DND-41 (cell line): Measurements from ENCODE around the gene F10.

Experiments
- ATAC-seq: fragments of 200-7000 bp; cut with Tn5 transposase; 3 replicates; pipeline ENCODE4 v1.9.1; 2021; ENCODE audit warnings: low read depth; ENCODE audit not compliant: insufficient read depth
- DNase-seq: peaks from one replicate; pipeline ENCODE4 v3.0.0-alpha.2; 2020
- H2AFZ ChIP-seq: 2 replicates; pipeline ENCODE4 v1.6.0; 2012; ENCODE audit warnings: low read depth, low read length
- H3K27ac ChIP-seq: 2 replicates; pipeline ENCODE4 v1.5.1; 2012; ENCODE audit warnings: low read length, inconsistent platforms
- H3K27me3 ChIP-seq: fragments of 200-600 bp; sonication (generic); 2 replicates; pipeline ENCODE4 v1.6.0; 2012; ENCODE audit warnings: low read length, mild to moderate bottlenecking, inconsistent platforms; ENCODE audit not compliant: insufficient read depth, poor library complexity
- H3K36me3 ChIP-seq: 2 replicates; pipeline ENCODE4 v1.5.1; 2012; ENCODE audit warnings: low read length, inconsistent platforms; ENCODE audit not compliant: insufficient read depth
- H3K4me1 ChIP-seq: 2 replicates; pipeline ENCODE4 v1.5.1; 2012; ENCODE audit warnings: mild to moderate bottlenecking, low read length; ENCODE audit not compliant: insufficient read depth
- H3K4me2 ChIP-seq: 2 replicates; pipeline ENCODE4 v1.6.0; 2012; ENCODE audit warnings: mild to moderate bottlenecking, moderate library complexity, low read length, inconsistent platforms; ENCODE audit not compliant: insufficient read depth
- H3K4me3 ChIP-seq, 2 experiments: fragments of 200-600 bp in 1 of 2; shearing (Covaris generic) in 1 of 2; 2 replicates each; pipeline ENCODE4 v1.5.1; 2012 to 2016; ENCODE audit warnings: inconsistent platforms in 2 of 2, low read length in 2 of 2, mild to moderate bottlenecking in 2 of 2, low read depth in 1 of 2, moderate library complexity in 1 of 2
- H3K79me2 ChIP-seq: 2 replicates; pipeline ENCODE4 v1.6.0; 2012; ENCODE audit warnings: low read length, inconsistent platforms; ENCODE audit not compliant: insufficient read depth
- H3K9ac ChIP-seq: 2 replicates; pipeline ENCODE4 v1.6.0; 2012; ENCODE audit warnings: low read depth, mild to moderate bottlenecking, inconsistent platforms, low read length, moderate library complexity
- H3K9me3 ChIP-seq: 2 replicates; pipeline ENCODE4 v1.5.1; 2012; ENCODE audit warnings: low read length, moderate library complexity, mild to moderate bottlenecking, inconsistent platforms; ENCODE audit not compliant: insufficient read depth, severe bottlenecking
- H4K20me1 ChIP-seq: 2 replicates; pipeline ENCODE4 v1.6.0; 2012; ENCODE audit warnings: low read length; ENCODE audit not compliant: insufficient read depth
- CTCF ChIP-seq: IDR thresholded peaks from 2 replicates; pipeline ENCODE4 v1.5.1; 2012; ENCODE audit warnings: borderline replicate concordance, low read length, moderate library complexity, mild to moderate bottlenecking; ENCODE audit not compliant: poor library complexity, severe bottlenecking; ENCODE audit errors: extremely low read depth
- EZH2 ChIP-seq: IDR thresholded peaks from 3 replicates; pipeline ENCODE4 v1.6.1; 2012; ENCODE audit warnings: borderline replicate concordance, low read depth, mild to moderate bottlenecking, moderate library complexity, low read length, inconsistent platforms; ENCODE audit not compliant: severe bottlenecking

The F10 gene

DNA sequence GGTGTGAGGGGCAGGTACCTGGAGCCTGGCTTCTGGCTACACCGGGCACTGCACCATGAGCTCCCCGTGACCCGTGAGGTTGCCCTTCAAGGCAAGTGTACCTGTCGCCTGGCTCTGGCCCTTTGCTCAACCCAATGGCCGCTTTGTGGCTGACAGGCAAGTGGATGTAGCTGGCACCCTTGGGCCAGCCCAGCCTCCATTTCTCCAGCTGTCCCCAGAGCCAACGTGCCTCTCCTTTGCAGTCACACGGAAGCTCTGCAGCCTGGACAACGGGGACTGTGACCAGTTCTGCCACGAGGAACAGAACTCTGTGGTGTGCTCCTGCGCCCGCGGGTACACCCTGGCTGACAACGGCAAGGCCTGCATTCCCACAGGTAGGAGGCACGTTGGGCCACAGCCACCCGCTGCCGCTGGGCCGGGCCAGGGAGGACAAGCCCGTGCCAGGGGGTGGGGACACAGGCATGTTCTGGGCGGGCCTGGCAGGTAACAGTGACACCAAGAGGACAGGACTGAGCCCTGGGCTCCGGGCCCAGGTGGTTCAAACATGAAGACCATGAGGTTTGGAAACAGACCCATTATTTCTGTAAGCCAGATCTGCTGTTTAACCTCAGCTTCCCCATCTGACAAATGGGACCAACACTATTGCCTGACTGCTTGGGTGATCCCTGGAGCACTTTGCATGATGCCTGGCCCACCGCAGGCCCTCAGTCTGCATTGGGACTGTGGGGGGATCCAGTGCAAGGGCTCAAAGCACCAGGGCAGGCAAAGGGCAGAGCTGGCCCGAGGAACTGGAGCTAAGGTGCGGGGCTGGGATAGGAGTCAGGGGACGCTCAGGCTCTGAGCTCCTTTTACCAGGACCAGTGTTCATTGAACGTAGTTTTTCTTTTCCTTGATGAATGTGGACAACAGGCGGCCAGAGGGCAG, 18.3 kb downstream of the F10 start:
- Histone ChIP-seq H3K4me3 (no peak overlapping the region), H4K20me1 (no peaks in the 10 kb centered on the region), H3K4me2 (no peak overlapping the region), H3K27ac (no peak overlapping the region), H3K27me3 (peaks cover 7% of the 10 kb centered on the region), H3K9ac (no peak overlapping the region), H3K9me3 (no peaks in the 10 kb centered on the region), H3K79me2 (no peaks in the 10 kb centered on the region), H3K36me3 (no peaks in the 10 kb centered on the region), H2AFZ (no peak overlapping the region), H3K4me1 (no peaks in the 10 kb centered on the region)
- no peak for ATAC-seq
- no peak for TF ChIP-seq EZH2
- no peak for TF ChIP-seq CTCF
- DNase-seq = no peak

- TF ChIP-seq EZH2 (no peak), CTCF (no peak)
- Histone ChIP-seq H3K27ac (no peak overlapping the region), H3K36me3 (no peaks in the 10 kb centered on the region), H3K27me3 (peaks cover 7% of the 10 kb centered on the region), H3K4me1 (no peaks in the 10 kb centered on the region), H4K20me1 (no peaks in the 10 kb centered on the region), H3K79me2 (no peaks in the 10 kb centered on the region), H3K4me3 (no peak overlapping the region), H2AFZ (no peak overlapping the region), H3K9ac (no peak overlapping the region), H3K9me3 (no peaks in the 10 kb centered on the region), H3K4me2 (no peak overlapping the region)
- DNase-seq (no peak), ATAC-seq (no peak)
These were observed 19.0 kb downstream of the F10 start for GRCh38 chr13:113141601-113141970.

DNA sequence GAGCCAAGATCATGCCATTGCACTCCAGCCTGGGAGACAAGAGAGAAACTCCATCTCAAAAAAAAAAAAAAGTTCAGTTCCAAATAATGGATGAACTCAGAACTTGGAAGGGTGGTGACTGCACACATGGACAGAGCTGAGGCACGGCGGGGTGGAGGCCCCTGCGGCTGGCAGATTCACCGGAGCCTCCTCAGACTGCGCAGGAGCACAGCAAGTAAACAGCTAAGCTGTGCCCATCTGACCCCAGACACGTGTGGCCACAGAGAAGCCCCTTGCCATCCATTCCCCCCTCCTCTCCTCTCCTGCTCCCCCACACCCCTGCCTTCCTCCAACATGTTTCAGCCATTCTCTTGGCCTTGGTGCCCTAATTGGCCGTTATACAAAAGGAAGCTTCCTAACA, 20.3 kb downstream of the F10 start:
- Histone ChIP-seq H3K4me3 (no peak overlapping the region), H3K9me3 (no peaks in the 10 kb centered on the region), H3K79me2 (no peaks in the 10 kb centered on the region), H3K27me3 (peaks cover 2% of the 10 kb centered on the region), H3K27ac (no peak overlapping the region), H3K4me1 (no peaks in the 10 kb centered on the region), H3K4me2 (no peak overlapping the region), H2AFZ (no peak overlapping the region), H3K36me3 (no peaks in the 10 kb centered on the region), H3K9ac (no peak overlapping the region), H4K20me1 (no peaks in the 10 kb centered on the region)
- TF ChIP-seq CTCF = no peak
- no peak for TF ChIP-seq EZH2
- no peak for ATAC-seq
- no peak for DNase-seq
